ENCODE measurements around the gene NUCKS1. TPM values are rescaled to one million over a fixed set of nuclear protein-coding genes. Genes with fewer than 3 reads are reported as not detected.

Gene NUCKS1
- total RNA-seq, 4 donors from 2014 or later = 122 to 237 (median 177) TPM

DNA sequence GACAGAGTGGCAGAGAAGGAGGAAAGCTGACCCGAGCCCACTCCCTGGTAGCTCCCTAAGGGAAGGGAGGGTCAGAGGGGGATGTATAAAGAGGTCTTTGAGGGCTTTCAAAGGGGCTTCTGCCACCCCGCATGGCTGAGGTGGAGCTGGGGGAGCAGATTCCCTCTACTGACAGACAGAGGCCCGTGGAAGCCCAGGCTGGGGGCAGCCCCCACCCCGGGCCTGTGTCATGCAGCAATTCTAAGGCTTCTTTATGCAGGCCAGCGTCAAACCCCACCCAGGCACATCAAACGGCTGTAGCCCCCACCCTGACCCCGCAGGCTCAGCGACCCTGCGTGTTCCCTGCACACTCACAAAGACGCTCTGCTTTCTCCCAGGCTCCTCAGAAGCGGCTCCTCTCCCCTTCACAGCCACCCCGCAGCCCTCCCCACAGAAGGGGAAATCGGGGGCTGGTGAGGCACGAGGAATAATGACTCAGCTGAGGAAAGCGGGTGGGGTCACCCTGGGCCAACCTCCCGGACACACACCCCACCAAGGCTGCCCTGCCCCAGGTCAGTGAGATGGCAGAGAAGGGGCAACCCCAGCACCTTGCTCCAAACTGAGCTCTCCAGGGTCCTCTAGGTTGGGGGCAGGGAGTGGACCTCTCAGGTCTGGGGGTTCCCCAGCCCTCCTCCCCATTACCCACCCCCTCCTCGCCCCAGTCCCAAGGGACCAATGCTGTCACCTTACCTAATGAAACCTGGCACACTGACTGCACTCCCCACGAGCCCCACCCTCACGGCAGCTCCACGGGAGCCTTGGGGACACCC is 80.4 kb downstream of the NUCKS1 start:
- no peaks in the 10 kb centered on the region for H3K27me3 ChIP-seq
- no peaks in the 10 kb centered on the region for H3K9me3 ChIP-seq
- no peak overlapping the region for H3K27ac ChIP-seq
- TF ChIP-seq, protein P1, sequence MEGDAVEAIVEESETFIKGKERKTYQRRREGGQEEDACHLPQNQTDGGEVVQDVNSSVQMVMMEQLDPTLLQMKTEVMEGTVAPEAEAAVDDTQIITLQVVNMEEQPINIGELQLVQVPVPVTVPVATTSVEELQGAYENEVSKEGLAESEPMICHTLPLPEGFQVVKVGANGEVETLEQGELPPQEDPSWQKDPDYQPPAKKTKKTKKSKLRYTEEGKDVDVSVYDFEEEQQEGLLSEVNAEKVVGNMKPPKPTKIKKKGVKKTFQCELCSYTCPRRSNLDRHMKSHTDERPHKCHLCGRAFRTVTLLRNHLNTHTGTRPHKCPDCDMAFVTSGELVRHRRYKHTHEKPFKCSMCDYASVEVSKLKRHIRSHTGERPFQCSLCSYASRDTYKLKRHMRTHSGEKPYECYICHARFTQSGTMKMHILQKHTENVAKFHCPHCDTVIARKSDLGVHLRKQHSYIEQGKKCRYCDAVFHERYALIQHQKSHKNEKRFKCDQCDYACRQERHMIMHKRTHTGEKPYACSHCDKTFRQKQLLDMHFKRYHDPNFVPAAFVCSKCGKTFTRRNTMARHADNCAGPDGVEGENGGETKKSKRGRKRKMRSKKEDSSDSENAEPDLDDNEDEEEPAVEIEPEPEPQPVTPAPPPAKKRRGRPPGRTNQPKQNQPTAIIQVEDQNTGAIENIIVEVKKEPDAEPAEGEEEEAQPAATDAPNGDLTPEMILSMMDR (IDR thresholded peaks at IDR 0.05) = no peak
- no peak for TF ChIP-seq POLR2A (IDR thresholded peaks at IDR 0.05)
- no peak for DNase-seq
- peaks cover 0 to 2% of the 10 kb centered on the region in 2 donors for H3K4me1 ChIP-seq
- intact Hi-C loops (cut with DNase I) = loop anchor here (10.0 kb wide), 1 partner anchor 245 kb away; no protein-coding TSS in a partner anchor
- no peak overlapping the region for H3K4me3 ChIP-seq (replicated peaks in 1 of 3)
- WGBS, 2 donors = 63 to 69% methylated on average over 16 to 18 of the region's 20 CpGs
- no peaks in the 10 kb centered on the region for H3K36me3 ChIP-seq

DNA sequence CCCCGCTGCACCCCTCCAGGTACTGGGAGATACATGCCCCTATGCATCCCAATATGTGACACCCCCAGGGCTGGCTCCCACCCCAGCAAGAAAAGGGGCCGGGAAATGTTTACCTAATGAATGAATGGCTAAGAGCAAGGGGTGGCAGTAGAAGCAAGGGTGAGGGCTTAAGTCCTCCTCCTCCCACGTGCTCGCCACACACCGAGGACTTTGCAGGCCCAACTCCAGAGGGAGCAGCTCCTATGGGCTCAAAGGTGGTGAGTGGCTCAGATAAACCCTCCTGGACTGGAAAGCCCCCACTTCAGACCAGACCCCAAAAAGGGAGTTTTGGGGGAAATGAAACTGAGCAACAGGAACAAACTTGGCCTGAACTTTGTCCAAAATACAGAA is 81.0 kb downstream of the NUCKS1 start:
- no peaks in the 10 kb centered on the region for H3K27me3 ChIP-seq
- no peaks in the 10 kb centered on the region for H3K9me3 ChIP-seq
- no peak overlapping the region for H3K4me3 ChIP-seq (replicated peaks in 1 of 3)
- peaks cover 0 to 7% of the 10 kb centered on the region in 2 donors for H3K4me1 ChIP-seq
- H3K27ac ChIP-seq = no peak overlapping the region
- no peaks in the 10 kb centered on the region for H3K36me3 ChIP-seq
- 59 to 71% methylated on average over 5 of the region's 5 CpGs for WGBS, 2 donors
- no peak for DNase-seq
- TF ChIP-seq, protein P1 (IDR thresholded peaks at IDR 0.05) = no peak
- no peak for TF ChIP-seq POLR2A (IDR thresholded peaks at IDR 0.05)
- intact Hi-C loops (cut with DNase I) = loop anchor here (10.0 kb wide), 1 partner anchor 246 kb away; no protein-coding TSS in a partner anchor

DNA sequence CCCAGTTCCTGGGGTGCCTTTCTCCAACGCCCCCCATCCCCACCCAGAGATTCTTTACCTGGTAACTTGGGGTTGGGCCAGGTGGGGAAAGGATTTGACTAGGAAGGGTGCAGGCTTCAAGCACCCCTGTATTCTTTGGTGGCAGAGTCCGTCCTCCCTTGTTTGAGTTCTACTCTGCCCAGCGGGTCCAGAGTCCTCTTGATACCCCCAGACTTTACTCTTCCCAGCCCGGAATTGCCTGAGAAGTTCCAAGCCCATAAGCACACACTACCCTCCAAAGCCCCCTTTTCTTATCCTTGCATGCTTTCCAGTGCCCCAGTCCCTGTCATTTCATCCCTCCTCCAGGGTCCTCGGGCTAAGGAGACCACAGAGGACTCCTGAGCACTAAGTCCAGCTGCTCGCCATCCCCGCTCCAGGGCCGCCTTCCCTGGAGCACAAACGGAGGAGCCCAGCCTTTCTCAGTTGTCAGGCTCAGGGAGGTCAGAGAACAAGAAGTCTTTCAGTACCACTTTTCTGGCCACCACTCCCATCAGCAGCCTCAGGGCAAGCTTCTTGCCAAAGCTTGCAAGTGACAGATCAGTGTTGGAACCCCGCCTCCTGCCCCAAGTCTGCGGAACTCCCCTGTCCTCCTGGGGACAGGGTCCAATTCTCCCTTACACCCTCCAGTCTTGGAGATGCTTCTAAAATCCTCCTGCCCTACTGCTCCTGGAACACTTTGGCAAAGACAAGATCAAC is 81.9 kb downstream of the NUCKS1 start:
- Histone ChIP-seq H3K27me3 (no peaks in the 10 kb centered on the region), H3K4me1 (peaks cover 0 to 7% of the 10 kb centered on the region in 2 donors), H3K27ac (no peak overlapping the region), H3K4me3 (replicated peaks in 1 of 3) (no peak overlapping the region), H3K9me3 (no peaks in the 10 kb centered on the region), H3K36me3 (no peaks in the 10 kb centered on the region)
- intact Hi-C loops (cut with DNase I) = loop anchor here (10.0 kb wide), 1 partner anchor 247 kb away; no protein-coding TSS in a partner anchor
- DNase-seq = no peak
- 85 to 87% methylated on average over 10 to 11 of the region's 11 CpGs for WGBS, 2 donors
- no peak for TF ChIP-seq POLR2A (IDR thresholded peaks at IDR 0.05)
- TF ChIP-seq, protein P1 (IDR thresholded peaks at IDR 0.05) = no peak

DNA sequence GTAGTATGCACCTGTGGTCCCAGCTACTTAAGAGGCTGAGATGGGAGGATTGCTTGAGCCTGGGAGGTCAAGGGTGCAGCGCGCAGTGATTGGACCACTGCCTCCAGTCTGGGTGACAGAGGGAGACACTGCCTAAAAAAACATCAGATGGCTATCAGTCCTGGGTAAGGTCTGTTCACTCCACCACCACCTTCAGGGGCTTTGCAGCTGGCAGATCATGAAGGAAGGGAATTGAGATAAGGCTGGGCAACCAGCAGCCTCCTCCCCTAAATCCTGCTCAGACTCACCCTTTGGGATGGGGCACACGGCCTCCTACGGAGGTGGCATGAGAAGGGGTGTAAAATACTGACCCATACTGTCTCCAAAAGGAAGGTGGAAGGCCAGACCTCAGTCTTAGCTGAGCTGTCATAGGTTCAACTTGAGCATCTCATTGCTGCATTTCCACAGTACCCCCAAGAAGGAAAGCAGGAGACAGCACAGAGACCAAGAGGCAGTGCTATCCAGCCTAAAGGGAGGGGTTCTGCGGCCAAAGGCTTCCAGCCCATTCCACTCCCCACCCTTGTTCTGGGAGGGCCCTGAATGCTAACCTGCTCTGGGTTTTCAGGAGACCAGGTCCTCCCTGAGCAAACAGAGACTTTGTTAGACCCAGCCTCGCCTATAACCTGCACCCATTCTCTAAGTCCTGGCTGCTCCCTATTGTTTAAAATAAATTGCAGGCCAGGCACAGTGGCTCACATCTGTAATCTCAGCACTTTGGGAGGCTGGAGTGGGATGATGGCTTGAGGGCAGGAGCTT is 83.4 kb downstream of the NUCKS1 start:
- Histone ChIP-seq H3K9me3 (no peaks in the 10 kb centered on the region), H3K4me3 (replicated peaks in 1 of 3) (no peak overlapping the region), H3K27me3 (no peaks in the 10 kb centered on the region), H3K36me3 (no peaks in the 10 kb centered on the region), H3K27ac (no peak overlapping the region), H3K4me1 (peaks cover 0 to 7% of the 10 kb centered on the region in 2 donors)
- no peak for DNase-seq
- no peak for TF ChIP-seq POLR2A (IDR thresholded peaks at IDR 0.05)
- TF ChIP-seq, protein P1 (IDR thresholded peaks at IDR 0.05) = no peak
- WGBS, 2 donors = 89 to 96% methylated on average over 6 of the region's 6 CpGs
- intact Hi-C loops (cut with DNase I) = loop anchor here (10.0 kb wide), 1 partner anchor 248 kb away; no protein-coding TSS in a partner anchor

All from thyroid gland (tissue), 4 donors.